Prostate gland (tissue), 2 donors: Measurements from ENCODE around the gene XPO5.

Experiments
- CTCF ChIP-seq, 4 experiments: fragments of 200-600 bp in 2 of 4; fragments of 450-650 bp in 2 of 4; sonication (generic) in 2 of 4; IDR thresholded peaks; 1 replicate in 3 of 4; 2 replicates in 1 of 4; pipeline ENCODE4 v1.5.1; 2016 to 2019; ENCODE audit warnings: antibody characterized with exemption in 4 of 4, mild to moderate bottlenecking in 2 of 4, moderate library complexity in 2 of 4
- POLR2A ChIP-seq: fragments of 450-650 bp; IDR thresholded peaks from one replicate; pipeline ENCODE4 v1.6.1; 2016; ENCODE audit warnings: antibody characterized with exemption, mild to moderate bottlenecking
- POLR2AphosphoS5 ChIP-seq: sonication (generic); formaldehyde crosslinking; IDR thresholded peaks from one replicate; pipeline ENCODE4 v1.6.1; 2017; ENCODE audit warnings: antibody characterized with exemption

- no peak for TF ChIP-seq CTCF (IDR thresholded peaks at IDR 0.05)
- TF ChIP-seq POLR2AphosphoS5: no peak
- no peak for TF ChIP-seq POLR2A
These were observed 60.0 kb downstream of the XPO5 start for GRCh38 chr6:43515808-43516207.
